HEK293 (cell line): ENCODE data around the gene SH3RF1.

ENCODE experiments used
- CTCF ChIP-seq: fragments of 450-650 bp; formaldehyde crosslinking; IDR thresholded peaks from 2 replicates; pipeline ENCODE4 v1.5.1; 2016; ENCODE audit warnings: missing biosample characterization, missing genetic modification characterization
- MEIS1 ChIP-seq: sonication (generic); formaldehyde crosslinking; IDR thresholded peaks from 2 replicates; pipeline ENCODE4 v1.8.1; 2022; ENCODE audit warnings: missing genetic modification reagents, mild to moderate bottlenecking, borderline replicate concordance
- REST ChIP-seq: fragments of 450-650 bp; formaldehyde crosslinking; IDR thresholded peaks from 2 replicates; pipeline ENCODE4 v1.5.1; 2016; ENCODE audit warnings: missing biosample characterization, missing genetic modification characterization
- YY1 ChIP-seq: fragments of 450-650 bp; formaldehyde crosslinking; IDR thresholded peaks from 2 replicates; pipeline ENCODE4 v1.5.1; 2018; ENCODE audit warnings: missing biosample characterization, missing genetic modification characterization
- ZBTB20 ChIP-seq: fragments of 450-650 bp; formaldehyde crosslinking; IDR thresholded peaks from 2 replicates; pipeline ENCODE4 v1.5.1; 2016; ENCODE audit warnings: missing biosample characterization, missing genetic modification characterization
- ZBTB7A ChIP-seq: fragments of 450-650 bp; formaldehyde crosslinking; IDR thresholded peaks from 2 replicates; pipeline ENCODE4 v1.5.1; 2016; ENCODE audit warnings: low read depth, missing biosample characterization, missing genetic modification characterization
- ZNF302 ChIP-seq: fragments of 450-650 bp; formaldehyde crosslinking; IDR thresholded peaks from 2 replicates; pipeline ENCODE4 v1.5.1; 2016; ENCODE audit warnings: missing biosample characterization, missing genetic modification characterization, low read depth
- ZNF548 ChIP-seq: fragments of 450-650 bp; formaldehyde crosslinking; IDR thresholded peaks from 2 replicates; pipeline ENCODE4 v1.5.1; 2016; ENCODE audit warnings: missing biosample characterization, missing genetic modification characterization
- ZNF704 ChIP-seq: fragments of 450-650 bp; formaldehyde crosslinking; IDR thresholded peaks from 2 replicates; pipeline ENCODE4 v1.5.1; 2016; ENCODE audit warnings: missing biosample characterization, missing genetic modification characterization

GRCh38 chr4:169136330-169136729 is 134.4 kb downstream of the SH3RF1 start:
- no peak for TF ChIP-seq REST
- no peak for TF ChIP-seq CTCF (tag by site-specific recombination)
- no peak for TF ChIP-seq ZNF548 (tag by site-specific recombination)
- TF ChIP-seq MEIS1: no peak
- TF ChIP-seq ZBTB20 (tag by site-specific recombination): no peak
- TF ChIP-seq ZBTB7A (tag by site-specific recombination): no peak
- no peak for TF ChIP-seq ZNF302 (tag by site-specific recombination)
- TF ChIP-seq YY1: no peak
- TF ChIP-seq ZNF704: no peak
